ENCODE measurements around the gene CD83. TPM values are rescaled to one million over a fixed set of nuclear protein-coding genes. Genes with fewer than 3 reads are reported as not detected.

The CD83 gene
- total RNA-seq, 2 experiments from 2014 or later, result 24.4 to 24.7 TPM

GRCh38 chr6:14125346-14125745 is 7.8 kb downstream of the CD83 start:
- CTCF ChIA-PET, result interaction anchor here (1.1 to 1.6 kb wide), 5 partner anchors 20 to 77 kb away, joined by 3 to 7 read pairs (median 4); no protein-coding TSS in a partner anchor
- ATAC-seq (no peak), DNase-seq (no peak)
- H3K27ac Mint-ChIP-seq, result no peak overlapping the region
- H3K27me3 Mint-ChIP-seq, result no peaks in the 10 kb centered on the region
- POLR2A ChIA-PET, result no interaction called here
- no peaks in the 10 kb centered on the region for H3K9me3 Mint-ChIP-seq
- H3K4me1 Mint-ChIP-seq (ENCODE audit: low read depth), result peaks cover 50% of the 10 kb centered on the region
- H3K4me3 Mint-ChIP-seq, result no peak overlapping the region
- TF ChIP-seq, protein P1, sequence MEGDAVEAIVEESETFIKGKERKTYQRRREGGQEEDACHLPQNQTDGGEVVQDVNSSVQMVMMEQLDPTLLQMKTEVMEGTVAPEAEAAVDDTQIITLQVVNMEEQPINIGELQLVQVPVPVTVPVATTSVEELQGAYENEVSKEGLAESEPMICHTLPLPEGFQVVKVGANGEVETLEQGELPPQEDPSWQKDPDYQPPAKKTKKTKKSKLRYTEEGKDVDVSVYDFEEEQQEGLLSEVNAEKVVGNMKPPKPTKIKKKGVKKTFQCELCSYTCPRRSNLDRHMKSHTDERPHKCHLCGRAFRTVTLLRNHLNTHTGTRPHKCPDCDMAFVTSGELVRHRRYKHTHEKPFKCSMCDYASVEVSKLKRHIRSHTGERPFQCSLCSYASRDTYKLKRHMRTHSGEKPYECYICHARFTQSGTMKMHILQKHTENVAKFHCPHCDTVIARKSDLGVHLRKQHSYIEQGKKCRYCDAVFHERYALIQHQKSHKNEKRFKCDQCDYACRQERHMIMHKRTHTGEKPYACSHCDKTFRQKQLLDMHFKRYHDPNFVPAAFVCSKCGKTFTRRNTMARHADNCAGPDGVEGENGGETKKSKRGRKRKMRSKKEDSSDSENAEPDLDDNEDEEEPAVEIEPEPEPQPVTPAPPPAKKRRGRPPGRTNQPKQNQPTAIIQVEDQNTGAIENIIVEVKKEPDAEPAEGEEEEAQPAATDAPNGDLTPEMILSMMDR (IDR thresholded peaks at IDR 0.05), result no peak
- peaks cover 52% of the 10 kb centered on the region for H3K36me3 Mint-ChIP-seq (ENCODE audit: low read depth)
- intact Hi-C loops (cut with micrococcal nuclease), result no loop called here

DNA sequence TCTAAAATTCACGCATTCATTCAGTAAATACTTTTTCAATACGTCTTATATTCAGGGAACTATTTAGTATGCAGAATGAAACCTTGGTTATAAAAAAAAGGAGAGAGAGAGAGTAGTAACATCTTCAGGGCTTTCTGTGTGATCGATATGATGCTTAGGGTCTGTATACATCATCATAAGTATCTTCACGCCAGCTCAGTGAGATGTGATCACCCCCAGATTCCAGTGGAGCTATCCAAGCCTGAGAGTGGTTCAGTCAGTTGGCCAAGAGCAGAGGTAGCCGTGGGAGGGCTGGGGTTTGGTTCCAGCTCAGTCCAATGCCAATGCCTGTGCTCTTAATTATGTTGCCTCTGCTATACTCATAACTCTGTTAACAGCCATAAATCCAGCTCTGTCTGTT is 8.6 kb downstream of the CD83 start:
- DNase-seq, result no peak
- intact Hi-C loops (cut with micrococcal nuclease), result no loop called here
- Mint-ChIP-seq H3K36me3 (ENCODE audit: low read depth) (peaks cover 51% of the 10 kb centered on the region), H3K4me3 (no peak overlapping the region), H3K27me3 (no peaks in the 10 kb centered on the region), H3K27ac (no peak overlapping the region), H3K9me3 (no peaks in the 10 kb centered on the region), H3K4me1 (ENCODE audit: low read depth) (peaks cover 45% of the 10 kb centered on the region)
- TF ChIP-seq, protein P1 (IDR thresholded peaks at IDR 0.05), result no peak
- ATAC-seq, result no peak
- POLR2A ChIA-PET, result no interaction called here
- CTCF ChIA-PET, result interaction anchor here (1.1 to 2.0 kb wide), 5 partner anchors 19 to 80 kb away, joined by 3 to 7 read pairs (median 4); no protein-coding TSS in a partner anchor

DNA sequence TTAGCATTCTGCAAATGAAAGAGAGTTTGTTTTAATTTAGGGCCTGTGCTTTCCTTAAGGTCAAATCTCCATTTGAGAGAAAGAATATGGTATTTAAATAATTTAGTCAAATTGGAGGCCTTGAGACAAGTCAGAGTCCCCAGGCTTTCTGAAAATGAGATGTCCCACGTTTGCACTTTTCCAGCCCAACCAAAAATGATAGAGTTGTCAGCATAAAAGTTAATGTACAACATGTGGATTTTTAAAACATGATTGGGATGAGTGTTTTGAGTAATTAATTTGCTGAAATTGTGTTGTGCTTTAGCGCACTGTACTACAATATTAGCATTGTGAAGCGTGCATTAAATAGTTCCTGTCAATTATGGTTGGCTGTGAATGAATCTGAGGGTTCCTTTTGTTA is 10.0 kb downstream of the CD83 start:
- ChIA-PET CTCF (interaction anchor here (1.4 to 3.1 kb wide), 5 partner anchors 8 to 219 kb away, joined by 5 to 20 read pairs (median 7); no protein-coding TSS in a partner anchor), POLR2A (interaction anchor here (1.0 to 1.1 kb wide), 2 partner anchors 18 to 27 kb away, joined by 3 read pairs; no protein-coding TSS in a partner anchor)
- Mint-ChIP-seq H3K9me3 (no peaks in the 10 kb centered on the region), H3K4me3 (no peak overlapping the region), H3K27me3 (no peaks in the 10 kb centered on the region), H3K4me1 (ENCODE audit: low read depth) (peaks cover 31% of the 10 kb centered on the region), H3K27ac (no peak overlapping the region), H3K36me3 (ENCODE audit: low read depth) (peaks cover 52% of the 10 kb centered on the region)
- DNase-seq (no peak), ATAC-seq (no peak)
- TF ChIP-seq, protein P1 (IDR thresholded peaks at IDR 0.05), result no peak
- intact Hi-C loops (cut with micrococcal nuclease), result no loop called here

DNA sequence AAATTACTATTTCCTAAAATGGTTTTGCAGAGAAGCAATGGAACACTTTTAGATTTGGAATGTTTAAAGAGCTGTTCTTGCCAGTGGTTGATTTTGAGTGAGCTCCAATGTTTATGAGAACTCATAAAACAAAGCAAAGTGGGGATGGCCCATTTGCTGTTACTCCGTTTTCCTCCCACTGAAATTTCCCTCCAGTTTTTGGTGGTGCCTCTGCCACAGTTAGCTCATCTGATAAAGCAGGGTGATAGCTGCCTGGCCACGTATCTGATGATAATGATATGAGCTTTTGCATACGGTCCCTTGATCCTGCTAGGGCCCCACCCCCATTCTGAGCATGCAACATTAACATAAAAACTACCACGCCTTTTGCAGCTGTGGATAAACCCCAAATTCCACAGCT is 10.4 kb downstream of the CD83 start:
- intact Hi-C loops (cut with micrococcal nuclease), result no loop called here
- peaks cover 53% of the 10 kb centered on the region for H3K36me3 Mint-ChIP-seq (ENCODE audit: low read depth)

DNA sequence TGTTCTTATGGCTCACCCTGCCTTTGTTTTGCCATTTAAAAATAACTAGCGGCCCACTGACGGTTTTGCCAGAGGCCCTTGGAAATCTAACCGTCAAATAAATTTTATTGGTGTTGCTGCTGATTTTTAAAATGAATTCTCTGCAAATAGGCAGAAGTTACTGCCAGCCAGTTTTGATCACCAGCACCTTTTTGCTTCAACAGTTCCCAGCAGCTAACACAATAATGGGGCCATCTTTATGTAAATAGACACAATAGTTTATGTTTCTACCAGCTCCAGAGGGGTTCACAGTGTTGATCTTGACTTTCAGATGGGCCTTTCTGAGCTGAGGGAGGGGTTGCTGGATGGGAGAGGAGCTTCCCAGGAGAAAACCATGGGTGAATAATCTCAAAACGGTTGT is 11.2 kb downstream of the CD83 start:
- ATAC-seq (no peak), DNase-seq (no peak)
- Mint-ChIP-seq H3K27ac (no peak overlapping the region), H3K4me3 (no peak overlapping the region), H3K36me3 (ENCODE audit: low read depth) (peaks cover 53% of the 10 kb centered on the region), H3K27me3 (no peaks in the 10 kb centered on the region), H3K9me3 (no peaks in the 10 kb centered on the region), H3K4me1 (ENCODE audit: low read depth) (peaks cover 23% of the 10 kb centered on the region)
- POLR2A ChIA-PET, result interaction anchor here (1.0 to 1.7 kb wide), 3 partner anchors 10 to 13 kb away, joined by 3 to 4 read pairs (median 4); partner anchors contain the start of gene CD83
- TF ChIP-seq, protein P1 (IDR thresholded peaks at IDR 0.05), result no peak
- intact Hi-C loops (cut with micrococcal nuclease), result no loop called here
- CTCF ChIA-PET, result interaction anchor here (0.7 to 3.1 kb wide), 9 partner anchors 9 to 220 kb away, joined by 3 to 20 read pairs (median 5); no protein-coding TSS in a partner anchor

More for the DNA sequence above, 10.4 kb downstream of the CD83 start:
- no peak overlapping the region for H3K27ac Mint-ChIP-seq
- no peaks in the 10 kb centered on the region for H3K27me3 Mint-ChIP-seq
- ChIA-PET CTCF (interaction anchor here (1.4 to 3.1 kb wide), 4 partner anchors 8 to 219 kb away, joined by 5 to 20 read pairs (median 10); no protein-coding TSS in a partner anchor), POLR2A (interaction anchor here (1.0 to 1.7 kb wide), 2 partner anchors 11 to 27 kb away, joined by 3 to 4 read pairs; partner anchors contain the start of gene CD83)
- ATAC-seq (no peak), DNase-seq (no peak)
- H3K4me1 Mint-ChIP-seq (ENCODE audit: low read depth), result peaks cover 29% of the 10 kb centered on the region
- no peaks in the 10 kb centered on the region for H3K9me3 Mint-ChIP-seq
- TF ChIP-seq, protein P1 (IDR thresholded peaks at IDR 0.05), result no peak
- H3K4me3 Mint-ChIP-seq, result no peak overlapping the region
